ENCODE results near the gene DENND5B. TPM values are rescaled to one million over a fixed set of nuclear protein-coding genes. Genes with fewer than 3 reads are reported as not detected.
"Not testable (repeated sequence)": the region's sequence is repeated elsewhere in the genome, so short reads cannot be mapped to it uniquely, and the experiment has no call there.

Gene DENND5B
- polyA plus RNA-seq, 4 donors: 4.1 to 36.9 (median 8.2) TPM

- Histone ChIP-seq H3K27ac (ENCODE audit: low read depth in 1 of 3, low read length in 2 of 3) (no peak overlapping the region), H3K27me3 (ENCODE audit: control insufficient read depth in 3 of 3, insufficient read depth in 3 of 3, low read length in 3 of 3) (no peaks in the 10 kb centered on the region), H3K4me3 (ENCODE audit: low read depth in 1 of 3, low read length in 3 of 3) (no peak overlapping the region), H3K4me1 (ENCODE audit: control insufficient read depth in 3 of 3, insufficient read depth in 2 of 3, low read depth in 1 of 3, low read length in 2 of 3) (peaks cover 0 to 16% (median 0%) of the 10 kb centered on the region in 3 donors), H3K36me3 (ENCODE audit: control insufficient read depth in 3 of 3, insufficient read depth in 2 of 3, low read depth in 1 of 3, low read length in 3 of 3) (no peaks in the 10 kb centered on the region), H3K9me3 (ENCODE audit: control insufficient read depth in 2 of 2, insufficient read depth in 1 of 2, low read depth in 1 of 2, low read length in 1 of 2) (no peaks in the 10 kb centered on the region)
- DNase-seq: no peak
- WGBS, 3 donors: 65 to 81% (median 68%) methylated on average over 7 of the region's 7 CpGs
- FAIRE-seq: no peak
Observed at GRCh38 chr12:31626270-31626995, 35.5 kb upstream of the DENND5B start.

DNA sequence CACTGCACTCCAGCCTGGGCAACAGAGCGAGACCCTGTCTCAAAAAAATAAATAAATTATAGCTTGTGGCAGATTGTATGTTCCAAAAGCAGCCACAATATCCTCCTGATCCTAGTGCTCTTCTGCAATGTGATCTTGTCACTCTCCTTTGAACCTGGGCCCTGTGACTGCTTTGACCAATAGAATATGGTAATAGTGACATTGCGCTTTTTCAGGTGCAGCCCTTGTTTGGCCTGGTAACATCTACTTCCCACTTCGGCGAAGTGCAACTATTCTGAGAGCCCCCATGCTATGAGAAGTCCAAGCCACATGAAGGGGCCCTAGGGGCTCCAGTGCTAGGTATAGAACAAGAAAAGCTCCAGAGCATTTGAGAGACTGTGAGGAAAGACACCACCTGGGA, 31.1 kb upstream of the DENND5B start:
- H3K36me3 ChIP-seq (ENCODE audit: control insufficient read depth in 3 of 3, insufficient read depth in 2 of 3, low read depth in 1 of 3, low read length in 3 of 3): no peaks in the 10 kb centered on the region
- H3K4me3 ChIP-seq (ENCODE audit: low read depth in 1 of 3, low read length in 3 of 3): no peak overlapping the region
- no peaks in the 10 kb centered on the region for H3K9me3 ChIP-seq (ENCODE audit: control insufficient read depth in 2 of 2, insufficient read depth in 1 of 2, low read depth in 1 of 2, low read length in 1 of 2)
- H3K27me3 ChIP-seq (ENCODE audit: control insufficient read depth in 3 of 3, insufficient read depth in 3 of 3, low read length in 3 of 3): no peaks in the 10 kb centered on the region
- DNase-seq (no peak), FAIRE-seq (no peak)
- 92 to 96% (median 94%) methylated on average over 3 to 4 of the region's 4 CpGs for WGBS, 3 donors
- peaks cover 0 to 29% (median 8%) of the 10 kb centered on the region in 3 donors for H3K4me1 ChIP-seq (ENCODE audit: control insufficient read depth in 3 of 3, insufficient read depth in 2 of 3, low read depth in 1 of 3, low read length in 2 of 3)
- no peak overlapping the region for H3K27ac ChIP-seq (ENCODE audit: low read depth in 1 of 3, low read length in 2 of 3)

GRCh38 chr12:31620311-31620710, 29.4 kb upstream of the DENND5B start:
- no peaks in the 10 kb centered on the region for H3K27me3 ChIP-seq (ENCODE audit: control insufficient read depth in 3 of 3, insufficient read depth in 3 of 3, low read length in 3 of 3)
- H3K9me3 ChIP-seq (ENCODE audit: control insufficient read depth in 2 of 2, insufficient read depth in 1 of 2, low read depth in 1 of 2, low read length in 1 of 2): no peaks in the 10 kb centered on the region
- FAIRE-seq (peak; percentile 82), DNase-seq (peak; percentile 92 to 97)
- H3K4me3 ChIP-seq (ENCODE audit: low read depth in 1 of 3, low read length in 3 of 3): no peak overlapping the region
- peaks cover 0 to 29% (median 8%) of the 10 kb centered on the region in 3 donors for H3K4me1 ChIP-seq (ENCODE audit: control insufficient read depth in 3 of 3, insufficient read depth in 2 of 3, low read depth in 1 of 3, low read length in 2 of 3)
- H3K27ac ChIP-seq (ENCODE audit: low read depth in 1 of 3, low read length in 2 of 3): peak overlapping the region in 2 of 3 donors; percentile 31 to 86
- H3K36me3 ChIP-seq (ENCODE audit: control insufficient read depth in 3 of 3, insufficient read depth in 2 of 3, low read depth in 1 of 3, low read length in 3 of 3): no peaks in the 10 kb centered on the region
- 28 to 74% (median 53%) methylated on average over 2 of the region's 2 CpGs for WGBS, 3 donors

GRCh38 chr12:31618228-31619025, 27.5 kb upstream of the DENND5B start:
- FAIRE-seq (no peak), DNase-seq (peak; percentile 55 to 80)
- Histone ChIP-seq H3K4me3 (ENCODE audit: low read depth in 1 of 3, low read length in 3 of 3) (no peak overlapping the region), H3K4me1 (ENCODE audit: control insufficient read depth in 3 of 3, insufficient read depth in 2 of 3, low read depth in 1 of 3, low read length in 2 of 3) (peaks cover 0 to 29% (median 8%) of the 10 kb centered on the region in 3 donors), H3K9me3 (ENCODE audit: control insufficient read depth in 2 of 2, insufficient read depth in 1 of 2, low read depth in 1 of 2, low read length in 1 of 2) (no peaks in the 10 kb centered on the region), H3K36me3 (ENCODE audit: control insufficient read depth in 3 of 3, insufficient read depth in 2 of 3, low read depth in 1 of 3, low read length in 3 of 3) (no peaks in the 10 kb centered on the region), H3K27me3 (ENCODE audit: control insufficient read depth in 3 of 3, insufficient read depth in 3 of 3, low read length in 3 of 3) (no peaks in the 10 kb centered on the region), H3K27ac (ENCODE audit: low read depth in 1 of 3, low read length in 2 of 3) (peak overlapping the region in 1 of 3 donors; percentile 86)
- 65 to 84% (median 76%) methylated on average over 3 of the region's 3 CpGs for WGBS, 3 donors

- H3K27ac ChIP-seq (ENCODE audit: low read depth in 1 of 3, low read length in 2 of 3): no peak overlapping the region
- no peaks in the 10 kb centered on the region for H3K4me1 ChIP-seq (ENCODE audit: control insufficient read depth in 3 of 3, insufficient read depth in 2 of 3, low read depth in 1 of 3, low read length in 2 of 3)
- peaks cover 0 to 14% of the 10 kb centered on the region in 2 donors for H3K9me3 ChIP-seq (ENCODE audit: control insufficient read depth in 2 of 2, insufficient read depth in 1 of 2, low read depth in 1 of 2, low read length in 1 of 2)
- H3K27me3 ChIP-seq (ENCODE audit: control insufficient read depth in 3 of 3, insufficient read depth in 3 of 3, low read length in 3 of 3): no peaks in the 10 kb centered on the region
- H3K36me3 ChIP-seq (ENCODE audit: control insufficient read depth in 3 of 3, insufficient read depth in 2 of 3, low read depth in 1 of 3, low read length in 3 of 3): no peaks in the 10 kb centered on the region
- H3K4me3 ChIP-seq (ENCODE audit: low read depth in 1 of 3, low read length in 3 of 3): no peak overlapping the region
- 85 to 86% (median 85%) methylated on average over 2 of the region's 2 CpGs for WGBS, 3 donors
- FAIRE-seq (no peak), DNase-seq (no peak)
Observed at GRCh38 chr12:31612819-31613218, 21.9 kb upstream of the DENND5B start.

DNA sequence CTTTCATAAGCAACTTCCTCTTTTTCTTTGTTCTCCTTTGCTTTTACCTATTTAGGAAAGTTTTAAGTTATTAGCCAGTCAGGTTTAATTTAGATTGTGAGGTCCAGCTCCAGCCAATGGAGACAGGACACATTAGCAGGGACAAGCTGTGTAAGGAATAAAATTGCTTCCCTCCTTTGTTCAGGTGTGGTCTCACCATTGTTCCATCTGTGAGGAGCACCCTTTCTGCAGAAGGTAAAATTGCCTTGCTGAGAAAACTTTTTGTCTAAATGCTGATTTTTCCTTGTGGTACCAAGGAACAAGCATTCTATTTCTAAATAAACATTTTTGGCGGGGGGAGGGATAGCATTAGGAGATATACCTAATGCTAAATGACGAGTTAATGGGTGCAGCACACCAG, 17.4 kb upstream of the DENND5B start:
- H3K9me3 ChIP-seq (ENCODE audit: control insufficient read depth in 2 of 2, insufficient read depth in 1 of 2, low read depth in 1 of 2, low read length in 1 of 2): peaks cover 0 to 17% of the 10 kb centered on the region in 2 donors
- not testable (repeated sequence) for H3K4me3 ChIP-seq (ENCODE audit: low read depth in 1 of 3, low read length in 3 of 3); FAIRE-seq; DNase-seq; H3K4me1 ChIP-seq (ENCODE audit: control insufficient read depth in 3 of 3, insufficient read depth in 2 of 3, low read depth in 1 of 3, low read length in 2 of 3); H3K36me3 ChIP-seq (ENCODE audit: control insufficient read depth in 3 of 3, insufficient read depth in 2 of 3, low read depth in 1 of 3, low read length in 3 of 3); H3K27ac ChIP-seq (ENCODE audit: low read depth in 1 of 3, low read length in 2 of 3); H3K27me3 ChIP-seq (ENCODE audit: control insufficient read depth in 3 of 3, insufficient read depth in 3 of 3, low read length in 3 of 3)
- 83 to 95% (median 83%) methylated on average over 2 of the region's 2 CpGs for WGBS, 3 donors

- H3K9me3 ChIP-seq (ENCODE audit: control insufficient read depth in 2 of 2, insufficient read depth in 1 of 2, low read depth in 1 of 2, low read length in 1 of 2): peaks cover 0 to 17% of the 10 kb centered on the region in 2 donors
- FAIRE-seq (no peak), DNase-seq (no peak)
- no peaks in the 10 kb centered on the region for H3K27me3 ChIP-seq (ENCODE audit: control insufficient read depth in 3 of 3, insufficient read depth in 3 of 3, low read length in 3 of 3)
- no peaks in the 10 kb centered on the region for H3K36me3 ChIP-seq (ENCODE audit: control insufficient read depth in 3 of 3, insufficient read depth in 2 of 3, low read depth in 1 of 3, low read length in 3 of 3)
- no peaks in the 10 kb centered on the region for H3K4me1 ChIP-seq (ENCODE audit: control insufficient read depth in 3 of 3, insufficient read depth in 2 of 3, low read depth in 1 of 3, low read length in 2 of 3)
- H3K4me3 ChIP-seq (ENCODE audit: low read depth in 1 of 3, low read length in 3 of 3): no peak overlapping the region
- no peak overlapping the region for H3K27ac ChIP-seq (ENCODE audit: low read depth in 1 of 3, low read length in 2 of 3)
- 74 to 77% (median 77%) methylated on average over 2 of the region's 2 CpGs for WGBS, 3 donors
Observed at GRCh38 chr12:31605531-31605930, 14.6 kb upstream of the DENND5B start.

DNA sequence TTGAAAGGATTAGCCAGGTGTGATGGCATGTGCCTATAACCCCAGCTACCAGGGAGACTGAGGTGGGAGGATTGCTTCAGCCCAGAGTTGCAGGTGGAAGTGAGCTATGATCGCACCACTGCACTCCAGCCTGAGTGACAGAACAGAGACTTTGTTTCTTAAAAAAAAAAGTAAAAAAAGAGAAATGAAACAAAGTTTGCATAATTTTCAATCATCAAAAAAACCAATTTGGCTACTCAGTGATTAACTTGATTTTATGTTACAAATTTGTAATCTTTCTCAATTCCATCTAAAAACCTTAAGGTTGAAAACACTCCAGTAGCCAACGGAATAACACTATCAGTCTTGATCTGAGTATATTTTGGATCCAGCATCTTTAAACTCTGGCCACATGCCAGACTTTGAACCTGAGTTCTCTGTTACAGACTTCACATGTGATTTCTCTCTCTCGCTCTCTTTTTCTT, 12.6 kb upstream of the DENND5B start:
- no peak for FAIRE-seq
- Histone ChIP-seq H3K4me1 (ENCODE audit: control insufficient read depth in 3 of 3, insufficient read depth in 2 of 3, low read depth in 1 of 3, low read length in 2 of 3) (no peaks in the 10 kb centered on the region), H3K27ac (ENCODE audit: low read depth in 1 of 3, low read length in 2 of 3) (no peak overlapping the region), H3K9me3 (ENCODE audit: control insufficient read depth in 2 of 2, insufficient read depth in 1 of 2, low read depth in 1 of 2, low read length in 1 of 2) (peaks cover 0 to 10% of the 10 kb centered on the region in 2 donors), H3K4me3 (ENCODE audit: low read depth in 1 of 3, low read length in 3 of 3) (no peak overlapping the region), H3K36me3 (ENCODE audit: control insufficient read depth in 3 of 3, insufficient read depth in 2 of 3, low read depth in 1 of 3, low read length in 3 of 3) (no peaks in the 10 kb centered on the region), H3K27me3 (ENCODE audit: control insufficient read depth in 3 of 3, insufficient read depth in 3 of 3, low read length in 3 of 3) (no peaks in the 10 kb centered on the region)
- DNase-seq: no peak
- 79 to 82% (median 79%) methylated on average over 3 of the region's 3 CpGs for WGBS, 3 donors

Data from small intestine (tissue), 7 donors.